GM11168 (cell line): ENCODE data around the gene ABCB7.
"Not testable (repeated sequence)": the region's sequence is repeated elsewhere in the genome, so short reads cannot be mapped to it uniquely, and the experiment has no call there.

ENCODE experiments used
- in situ Hi-C: fragments of 300-500 bp; cut with MboI; formaldehyde crosslinking; loops from one replicate; pipeline ENCODE4 v1.12.0; 2022; ENCODE audit warnings: low sequenced_read_pairs; ENCODE audit not compliant: unreplicated experiment

The ABCB7 gene

GRCh38 chrX:75155827-75156525 lies at the start of gene ABCB7:
ABCB7 (minus strand) TSS chrX:75156283; CDS start chrX:75156272, 11 bp downstream.
- in situ Hi-C loops: no loop called here

- in situ Hi-C loops: not testable (repeated sequence)
These were observed 32.5 kb upstream of the ABCB7 start for GRCh38 chrX:75188415-75189206.

DNA sequence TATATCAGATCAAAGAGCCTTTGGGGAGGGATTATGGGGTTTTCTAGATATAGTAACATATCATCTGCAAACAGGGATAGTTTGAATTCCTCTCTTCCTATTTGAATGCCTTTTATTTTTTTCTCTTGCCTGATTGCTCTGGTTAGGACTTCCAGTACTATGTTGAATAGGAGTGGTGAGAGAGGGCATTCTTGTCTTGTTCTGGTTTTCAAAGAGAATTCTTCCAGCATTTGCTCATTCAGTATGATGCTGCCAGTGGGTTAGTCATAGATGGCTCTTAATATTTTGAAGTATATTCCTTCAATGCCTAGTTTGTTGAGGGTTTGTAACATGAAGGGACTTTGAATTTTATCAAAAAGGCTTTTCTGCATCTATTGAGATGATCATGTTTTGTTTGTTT lies 25.6 kb upstream of the ABCB7 start:
- in situ Hi-C loops: no loop called here

DNA sequence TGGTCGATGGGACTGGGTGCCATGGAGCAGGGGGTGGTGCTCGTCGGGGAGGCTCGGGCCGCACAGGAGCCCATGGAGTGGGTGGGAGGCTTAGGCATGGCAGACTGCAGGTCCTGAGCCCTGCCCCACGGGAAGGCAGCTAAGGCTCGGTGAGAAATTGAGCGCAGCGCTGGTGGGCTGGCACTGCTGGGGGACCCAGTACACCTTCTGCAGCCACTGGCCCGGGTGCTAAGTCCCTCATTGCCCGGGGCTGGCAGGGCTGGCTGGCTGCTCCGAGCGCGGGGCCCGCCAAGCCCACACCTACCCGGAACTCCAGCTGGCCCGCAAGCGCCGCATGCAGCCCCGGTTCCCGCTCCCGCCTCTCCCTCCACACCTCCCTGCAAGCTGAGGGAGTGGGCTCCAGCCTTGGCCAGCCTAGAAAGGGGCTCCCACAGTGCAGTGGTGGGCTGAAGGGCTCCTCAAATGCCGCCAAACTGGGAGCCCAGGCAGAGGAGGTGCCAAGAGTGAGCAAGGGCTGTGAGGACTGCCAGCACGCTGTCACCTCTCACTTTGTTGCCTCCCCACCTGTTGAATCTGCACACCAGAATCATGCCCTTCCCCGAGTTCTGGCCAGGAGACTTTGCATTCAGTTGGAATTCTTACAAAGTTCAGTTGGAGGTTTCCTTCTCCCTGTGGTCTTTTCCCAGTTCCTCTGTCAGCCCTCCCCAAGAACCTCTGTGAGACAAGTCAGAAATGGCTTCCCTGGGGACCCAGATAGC lies 23.6 kb upstream of the ABCB7 start:
- in situ Hi-C loops: not testable (repeated sequence)

DNA sequence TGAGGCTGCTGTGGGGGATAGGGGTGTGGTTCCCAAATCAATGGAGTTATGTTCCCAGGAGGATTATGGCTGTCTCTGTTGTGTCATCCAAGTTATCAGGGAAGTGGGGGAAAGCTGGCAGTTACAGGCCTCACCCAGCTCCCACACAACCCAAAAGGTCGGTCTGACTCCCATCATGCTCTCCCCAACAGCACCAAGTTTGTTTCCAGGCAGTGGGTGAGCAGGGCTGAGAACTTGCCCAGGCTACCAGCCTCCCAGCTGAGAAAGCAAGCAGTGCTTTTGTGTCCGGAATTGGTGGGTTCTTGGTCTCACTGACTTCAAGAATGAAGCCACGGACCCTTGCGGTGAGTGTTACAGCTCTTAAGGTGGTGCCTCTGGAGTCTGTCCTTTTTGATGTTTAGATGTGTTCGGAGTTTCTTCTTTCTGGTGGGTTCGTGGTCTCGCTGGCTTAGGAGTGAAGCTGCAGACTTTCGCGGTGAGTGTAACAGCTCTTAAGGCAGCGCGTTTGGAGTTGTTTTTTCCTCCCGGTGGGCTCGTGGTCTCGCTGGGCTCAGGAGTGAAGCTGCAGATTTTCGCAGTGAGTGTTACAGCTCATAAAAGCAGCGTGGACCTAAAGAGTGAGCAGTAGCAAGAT lies 16.3 kb upstream of the ABCB7 start:
- in situ Hi-C loops: not testable (repeated sequence)

DNA sequence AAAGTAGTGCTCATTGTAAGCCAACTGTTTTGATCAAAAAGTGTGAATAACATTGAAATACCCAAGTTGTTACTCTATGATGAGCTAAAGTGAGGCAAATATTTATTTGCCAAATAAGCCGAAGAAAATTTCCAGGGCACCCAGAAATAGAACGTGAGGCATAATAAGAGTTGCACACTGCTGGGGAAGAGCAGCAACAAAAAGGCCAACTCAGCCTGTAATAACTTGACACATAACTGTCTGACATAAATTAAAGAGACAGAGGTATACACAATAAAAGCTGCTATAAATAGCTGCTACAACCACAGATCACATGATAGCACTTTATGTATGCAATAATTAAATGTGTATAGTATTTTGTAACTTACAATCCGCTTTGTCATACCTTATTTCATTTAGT lies 2.0 kb upstream of the ABCB7 start:
- in situ Hi-C loops: no loop called here

- in situ Hi-C loops: no loop called here
These were observed 455 bp upstream of the ABCB7 start for GRCh38 chrX:75156531-75156945.

DNA sequence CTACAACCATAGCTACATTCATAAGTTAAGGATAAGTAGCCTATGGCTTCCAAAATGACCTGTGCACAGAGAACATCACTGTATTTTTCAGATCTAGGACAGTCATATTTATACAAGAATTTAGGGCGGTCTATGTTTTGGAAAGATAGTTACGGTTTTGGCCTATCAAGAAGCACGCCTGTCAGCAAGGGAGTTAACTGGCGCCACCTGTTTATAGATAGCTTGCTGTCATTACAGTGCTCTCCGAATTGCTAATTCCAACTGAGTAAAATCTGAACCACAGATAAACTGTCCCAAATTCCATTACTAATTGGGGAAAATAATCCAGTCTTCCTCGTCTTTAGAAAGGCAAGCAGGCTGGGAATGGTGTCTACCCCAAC lies 646 bp downstream of the ABCB7 start:
- in situ Hi-C loops: no loop called here

DNA sequence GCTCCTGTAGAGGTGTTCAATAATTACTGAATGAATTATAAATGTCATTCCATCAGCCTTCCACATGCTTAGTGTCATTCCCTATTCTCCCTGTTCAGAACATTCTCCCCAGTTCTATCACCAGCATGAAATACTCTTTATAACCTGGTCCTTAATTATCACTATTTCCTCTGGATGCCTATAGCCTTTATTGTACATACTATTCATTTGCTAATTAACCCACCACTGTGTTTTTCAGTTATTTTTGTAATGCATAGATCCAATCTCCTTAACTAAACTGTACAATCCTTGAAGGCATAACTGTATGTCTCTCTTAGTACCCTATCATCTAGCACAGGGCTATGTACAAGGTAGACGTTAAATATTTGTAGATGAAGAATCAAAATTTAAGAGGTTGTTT lies 1.2 kb downstream of the ABCB7 start:
- in situ Hi-C loops: no loop called here

GRCh38 chrX:75151827-75152592 lies 4.1 kb downstream of the ABCB7 start:
- in situ Hi-C loops: no loop called here

GRCh38 chrX:75149654-75150053 lies 6.4 kb downstream of the ABCB7 start:
- in situ Hi-C loops: no loop called here

DNA sequence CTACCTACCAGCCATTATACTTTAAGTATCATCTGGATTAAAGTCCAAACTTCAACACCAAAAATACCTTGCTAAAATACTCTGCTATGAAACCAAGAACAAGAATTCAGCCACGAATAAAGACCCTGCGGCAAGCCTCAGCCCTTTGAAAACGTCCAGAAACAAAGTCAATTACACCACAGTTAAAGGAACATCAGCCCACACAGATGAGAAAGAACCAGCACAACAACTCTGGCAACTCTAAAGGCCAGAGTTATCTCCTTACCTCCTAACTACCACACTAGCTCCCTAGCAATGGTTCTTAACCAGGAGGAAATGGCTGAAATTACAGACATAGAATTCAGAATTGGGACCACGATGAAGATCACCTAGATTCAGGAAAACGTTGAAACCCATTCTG lies 23.4 kb downstream of the ABCB7 start:
- in situ Hi-C loops: no loop called here

DNA sequence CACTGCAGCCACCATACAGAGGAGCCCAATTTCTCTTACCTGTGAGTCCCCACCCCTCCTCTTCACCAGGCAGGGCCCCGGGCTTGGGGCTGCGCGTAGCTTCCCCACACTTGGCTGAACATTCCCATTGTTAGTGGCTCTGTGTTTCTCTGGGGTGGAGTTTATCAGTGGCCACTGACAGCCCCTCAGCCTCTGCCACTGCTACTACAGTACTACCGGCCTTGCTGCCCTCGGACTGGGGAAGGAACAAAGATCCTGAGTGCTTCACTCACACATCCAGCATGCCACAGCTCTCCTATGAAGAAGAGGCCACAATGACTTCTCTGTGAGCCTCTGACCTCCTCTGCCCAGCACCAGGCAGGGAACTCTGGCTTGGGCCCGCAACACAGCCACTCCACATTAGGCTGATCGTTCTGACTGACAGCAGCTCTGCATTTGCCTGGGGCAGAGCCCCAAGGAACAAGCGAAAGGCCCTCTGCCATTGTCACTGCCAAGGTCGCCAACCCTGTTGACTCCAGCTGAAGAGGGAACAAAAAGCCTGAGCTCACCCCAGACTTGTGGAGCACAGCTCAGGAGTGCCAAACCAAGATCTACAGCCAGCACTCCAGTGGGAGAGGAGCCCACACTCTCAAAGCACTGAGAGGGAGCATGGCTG lies 24.0 kb downstream of the ABCB7 start:
- in situ Hi-C loops: no loop called here

DNA sequence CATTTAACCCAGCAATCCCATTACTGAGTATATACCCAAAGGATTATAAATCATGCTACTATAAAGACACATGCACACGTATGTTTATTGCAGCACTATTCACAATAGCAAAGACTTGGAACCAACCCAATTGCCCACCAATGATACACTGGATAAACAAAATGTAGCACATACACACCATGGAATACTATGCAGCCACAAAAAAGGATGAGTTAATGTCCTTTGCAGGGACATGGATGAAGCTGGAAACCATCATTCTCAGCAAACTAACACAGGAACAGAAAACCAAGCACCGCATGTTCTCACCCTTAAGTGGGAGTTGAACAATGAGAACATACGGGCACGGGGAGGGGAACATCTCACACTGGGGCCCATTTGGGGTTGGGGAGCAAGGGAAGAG lies 27.0 kb downstream of the ABCB7 start:
- in situ Hi-C loops: not testable (repeated sequence)

DNA sequence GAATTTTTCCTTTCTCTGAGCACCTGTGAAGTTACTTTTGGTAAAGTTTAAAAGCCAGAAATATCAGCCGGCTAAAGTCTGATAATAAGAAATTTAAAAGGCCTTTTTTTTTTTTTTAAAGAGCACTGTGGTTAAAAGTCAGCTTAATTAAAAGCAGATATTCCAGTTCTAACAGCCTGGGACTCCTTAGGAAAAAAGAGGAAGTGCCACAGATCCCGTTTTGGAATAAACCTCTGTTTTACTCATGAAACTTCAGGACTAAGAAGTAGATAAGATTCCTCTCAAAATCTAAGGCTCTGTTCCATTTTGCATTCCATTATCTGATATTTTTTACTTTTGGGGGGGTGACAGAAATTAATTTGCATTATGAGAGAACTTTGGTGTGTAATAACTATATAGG lies 37.8 kb downstream of the ABCB7 start:
- in situ Hi-C loops: no loop called here

- in situ Hi-C loops: no loop called here
These were observed 40.2 kb downstream of the ABCB7 start for GRCh38 chrX:75115707-75116413.

- in situ Hi-C loops: no loop called here
These were observed 41.4 kb downstream of the ABCB7 start for GRCh38 chrX:75114638-75115037.

DNA sequence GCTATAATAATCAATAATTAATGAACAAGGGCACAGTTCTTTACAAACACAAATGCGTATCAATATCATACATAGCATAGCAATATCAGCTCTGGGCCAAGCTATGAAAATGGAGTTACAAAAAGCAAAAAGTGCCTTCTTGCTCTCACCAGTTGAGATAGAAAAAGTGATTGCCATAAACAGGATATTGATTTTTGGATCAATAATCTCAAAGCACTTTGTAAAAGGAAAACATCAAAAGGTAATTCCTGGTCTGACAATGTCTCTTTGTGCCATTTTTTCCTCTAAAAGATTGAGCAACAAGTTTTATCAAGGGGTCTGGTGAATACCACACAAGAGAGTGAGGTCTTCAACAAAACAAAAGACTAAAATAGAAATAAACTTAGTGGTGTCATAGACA lies 42.4 kb downstream of the ABCB7 start:
- in situ Hi-C loops: no loop called here
